Measurements from ENCODE around the gene CD38.

Gene CD38

DNA sequence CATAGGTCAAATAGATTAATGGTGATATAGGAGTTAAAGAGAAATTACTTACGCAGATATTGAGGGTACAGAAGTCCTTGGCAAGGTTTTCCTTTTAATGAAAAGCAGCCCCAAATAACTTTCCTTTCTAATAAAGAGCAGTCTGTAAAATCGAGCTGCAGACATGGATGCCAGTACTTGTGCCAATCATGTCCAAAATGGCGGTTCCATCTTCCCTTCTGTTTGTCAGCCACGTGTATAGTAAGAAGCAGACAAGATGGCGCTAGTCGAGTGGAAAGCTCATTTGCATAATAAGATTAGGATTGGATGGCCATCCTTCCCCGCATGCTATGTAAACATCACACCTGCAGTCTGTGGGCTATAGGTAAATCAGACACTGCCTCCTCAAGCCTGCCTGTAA, 92.0 kb downstream of the CD38 start:
- no peak for DNase-seq

DNA sequence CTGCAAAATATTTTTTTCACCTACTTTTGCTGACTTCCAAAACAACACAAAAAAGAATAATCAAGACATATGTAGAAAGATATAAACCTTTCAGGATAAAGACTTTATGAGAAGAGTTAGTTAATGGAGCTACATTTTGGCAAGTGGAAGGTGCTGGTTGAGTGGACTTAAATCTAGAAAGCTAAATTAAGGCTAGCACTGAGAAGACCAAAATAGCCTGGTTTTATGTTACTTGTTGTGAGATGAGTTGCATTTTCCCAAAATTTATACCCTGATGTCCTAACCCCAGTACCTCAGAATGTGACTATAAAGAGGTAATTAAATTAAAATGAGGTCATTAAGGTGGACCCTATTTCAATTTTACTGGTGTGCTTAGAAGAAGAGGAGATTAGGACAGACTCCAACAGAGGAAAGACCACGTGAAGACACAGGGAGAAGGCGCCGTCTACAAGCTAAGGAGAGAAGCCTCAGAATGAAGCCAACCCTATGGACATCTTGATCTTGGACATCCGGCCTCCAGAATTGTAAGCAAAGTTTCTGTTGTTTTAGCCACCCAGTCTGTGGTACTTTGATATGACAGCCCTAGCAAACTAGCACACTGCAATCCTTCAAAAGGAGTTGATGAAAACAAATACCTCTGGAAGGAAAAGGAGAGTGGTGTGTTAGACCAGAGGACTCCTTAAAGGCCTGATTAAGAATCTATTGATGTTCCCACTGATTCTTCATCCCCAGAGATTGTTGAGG, 93.0 kb downstream of the CD38 start:
- DNase-seq: no peak

DNA sequence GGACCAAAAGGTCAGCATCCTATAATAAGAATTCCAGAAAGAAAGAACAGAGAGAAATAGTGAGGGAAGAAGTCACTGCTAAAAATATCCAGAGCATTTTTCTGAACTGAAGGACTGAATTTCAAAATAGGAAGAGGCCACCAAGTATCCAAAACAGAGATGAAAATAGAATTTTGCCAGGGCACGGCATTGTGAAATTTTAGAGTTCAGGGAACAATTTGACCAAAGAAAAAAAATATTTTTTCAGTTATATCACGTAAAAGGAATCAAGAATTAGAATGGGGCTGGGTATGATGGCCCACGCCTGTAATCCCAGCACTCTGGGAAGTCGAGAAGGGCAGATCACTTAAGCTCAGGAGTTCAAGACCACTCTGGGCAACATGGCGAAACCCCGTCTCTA, 95.0 kb downstream of the CD38 start:
- DNase-seq: no peak

DNA sequence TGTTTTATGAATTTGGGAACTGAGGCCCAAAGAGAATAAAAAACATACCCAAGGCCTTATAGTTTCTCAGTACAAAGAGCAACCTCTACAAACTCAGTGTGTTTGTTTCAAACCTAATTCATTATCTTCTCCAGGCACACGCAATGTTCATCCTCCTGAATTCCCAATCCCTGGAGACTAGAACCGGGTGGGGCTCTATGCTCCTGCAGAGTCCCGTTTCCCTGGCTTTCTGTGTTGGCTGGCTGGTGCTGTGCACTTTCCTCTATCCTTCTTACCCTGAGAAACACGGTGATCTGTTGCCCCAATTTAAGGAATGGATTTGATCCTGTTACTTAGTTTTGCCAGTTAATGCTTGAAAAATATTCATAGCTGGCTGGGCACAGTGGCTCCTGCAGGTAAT, 96.5 kb downstream of the CD38 start:
- DNase-seq: no peak

DNA sequence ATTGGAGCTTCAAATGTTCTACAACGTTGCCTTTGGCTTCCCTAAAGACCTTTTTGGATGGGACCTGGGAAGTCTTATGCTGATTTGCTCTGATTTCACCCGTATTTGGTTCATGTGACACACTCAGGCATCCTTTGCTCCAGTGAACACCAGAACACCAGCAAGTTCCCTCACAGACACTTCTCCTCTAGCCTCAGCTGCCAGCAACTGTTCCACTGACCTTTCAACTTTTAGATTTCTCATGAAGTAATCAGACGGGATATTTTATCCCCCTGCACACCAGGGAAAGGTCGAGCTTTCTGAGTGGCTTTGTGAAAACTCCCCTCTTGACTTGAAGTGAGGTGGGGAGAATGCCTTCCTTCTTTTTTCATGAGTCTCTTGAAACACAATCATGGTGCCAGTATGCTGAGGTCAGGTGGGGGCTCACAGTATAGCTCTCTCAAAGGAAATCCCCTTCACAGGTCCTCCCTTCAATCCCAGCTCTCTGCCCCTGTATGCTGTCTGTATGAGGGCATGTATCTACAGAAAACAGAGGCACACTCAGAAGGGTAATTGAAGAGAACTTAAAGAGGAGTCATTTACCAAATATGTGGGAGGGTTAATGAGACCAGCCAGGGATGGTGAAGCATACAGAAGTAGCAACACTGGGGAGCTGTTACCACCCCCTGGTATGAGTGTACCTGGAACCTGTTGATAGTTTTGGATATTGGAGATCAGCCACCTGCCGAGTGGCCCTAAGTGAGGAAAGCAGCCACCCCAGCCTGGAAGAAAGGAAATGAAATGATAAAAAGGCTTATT, 97.7 kb downstream of the CD38 start:
- DNase-seq: no peak

DNA sequence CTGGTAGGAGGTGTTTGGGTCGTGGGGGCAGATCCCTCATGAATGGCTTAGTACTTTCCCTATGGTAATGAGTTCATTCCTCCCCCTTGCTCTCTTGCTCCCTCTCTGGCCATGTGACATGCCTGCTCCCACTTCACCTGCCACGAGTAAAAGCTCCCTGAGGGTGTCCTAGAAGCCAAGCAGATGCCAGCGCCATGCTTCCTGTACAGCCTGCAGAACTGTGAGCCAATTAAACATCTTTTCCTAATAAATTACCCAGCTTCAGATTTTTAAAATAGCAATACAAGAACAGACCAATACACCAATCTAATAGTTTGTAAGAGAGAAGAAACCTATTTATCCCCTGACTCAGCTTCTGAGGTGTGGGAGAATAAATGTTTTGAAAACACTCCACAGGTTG, 99.9 kb downstream of the CD38 start:
- DNase-seq: no peak

DNA sequence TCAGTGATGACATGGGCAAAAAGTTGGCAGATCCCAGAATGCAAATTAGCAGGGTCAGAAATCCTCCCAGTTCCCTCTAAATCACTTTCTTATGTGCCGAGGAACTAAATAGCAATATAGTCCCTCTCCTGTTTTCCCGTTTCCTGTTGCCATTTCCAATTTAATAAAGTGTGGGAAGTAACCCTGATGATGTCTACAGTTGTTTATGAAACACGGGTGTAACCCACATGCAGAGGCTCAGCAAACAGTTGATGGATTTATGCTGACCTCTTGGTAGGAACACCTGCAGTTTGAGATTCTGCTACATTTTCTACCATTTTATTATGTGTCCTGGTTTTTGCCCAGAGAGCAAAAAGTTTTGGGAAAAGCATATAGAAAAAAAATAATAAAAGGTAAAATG, 103.7 kb downstream of the CD38 start:
- DNase-seq: no peak

DNA sequence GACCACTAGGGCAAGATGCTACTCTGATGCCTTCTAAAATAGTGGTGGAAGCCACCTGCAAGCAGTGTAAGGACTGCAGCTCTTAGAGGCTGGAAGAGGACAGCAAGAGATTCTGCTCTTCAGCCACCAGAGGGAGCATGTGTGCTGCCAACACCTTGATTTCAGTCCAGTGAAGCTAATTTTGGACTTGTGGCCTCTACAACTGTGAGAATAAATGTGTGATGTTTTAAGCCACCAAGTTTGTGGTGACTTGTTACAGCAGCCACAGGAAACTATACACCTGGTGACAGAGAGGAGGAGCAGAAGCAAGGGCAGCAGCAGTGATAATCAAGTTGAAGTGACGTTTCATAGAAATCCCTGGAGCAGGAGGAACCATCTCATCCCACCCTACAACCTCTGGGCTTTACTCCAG, 104.6 kb downstream of the CD38 start:
- DNase-seq: peak; percentile 32 to 40

DNA sequence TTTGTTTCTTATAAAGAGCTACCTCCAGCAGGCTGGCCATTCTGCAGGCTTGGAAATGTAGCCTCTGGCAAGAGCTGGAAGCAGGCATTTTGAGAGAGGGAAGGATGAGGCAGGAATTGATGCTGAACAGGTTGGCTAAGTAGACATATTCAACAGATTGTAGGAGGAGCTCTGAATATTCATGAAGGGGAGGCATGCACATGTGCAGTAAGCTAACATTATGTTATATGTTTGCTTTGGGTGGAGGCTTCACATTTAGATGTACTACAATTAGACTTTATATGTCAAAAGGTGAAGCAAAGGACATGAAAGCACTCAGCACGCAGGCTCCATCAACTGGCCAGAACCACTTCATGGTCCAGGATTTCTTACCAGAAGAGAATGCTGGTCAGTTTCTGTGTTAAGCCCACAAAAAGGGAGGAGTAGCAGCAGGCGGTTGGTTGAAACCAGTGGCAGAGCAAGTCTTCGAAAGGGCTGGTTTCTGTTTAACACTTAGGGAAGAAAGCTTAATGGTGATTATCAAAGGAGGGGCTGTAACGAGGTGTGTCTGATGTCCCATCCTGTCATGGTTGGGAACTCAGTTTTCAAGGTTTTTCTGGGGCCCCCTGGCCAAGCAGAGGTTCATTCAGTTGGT, 105.6 kb downstream of the CD38 start:
- DNase-seq: no peak

DNA sequence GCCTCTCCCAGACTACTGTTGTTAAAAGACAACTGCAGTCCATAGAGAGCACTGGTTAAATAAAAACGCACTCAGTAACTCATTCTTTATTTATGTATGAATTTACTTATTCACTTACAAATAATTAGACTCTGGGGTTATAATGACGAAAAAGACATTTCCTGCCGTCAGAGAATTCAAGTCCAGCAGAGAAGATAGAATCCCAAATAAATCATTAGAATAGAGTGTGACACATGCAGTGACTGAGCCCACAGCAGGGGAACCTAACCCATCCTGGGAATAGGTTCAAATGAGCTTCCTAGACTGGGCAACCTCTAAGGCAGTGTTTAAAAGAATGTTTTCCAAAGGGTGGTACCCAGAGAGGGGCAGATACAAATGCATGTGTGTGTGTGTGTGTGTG, 106.5 kb downstream of the CD38 start:
- DNase-seq: no peak

DNA sequence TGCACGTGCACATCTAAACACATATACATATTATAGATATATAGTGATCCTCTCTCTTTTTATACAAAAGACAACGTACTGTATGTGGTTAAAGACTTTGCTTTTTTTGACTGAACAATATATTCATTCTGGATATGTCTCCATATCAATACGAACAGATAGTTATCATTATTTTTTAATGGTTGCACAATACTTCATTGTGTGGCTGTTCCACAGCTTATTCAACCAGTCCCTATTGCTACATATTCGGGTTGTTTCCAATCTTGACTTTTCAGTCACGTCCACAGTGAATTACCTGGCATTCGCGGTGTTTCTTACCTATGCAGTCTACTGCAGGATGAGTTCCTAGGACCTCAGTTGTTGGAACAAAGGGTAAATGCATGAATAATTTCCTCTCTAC, 107.3 kb downstream of the CD38 start:
- DNase-seq: no peak

DNA sequence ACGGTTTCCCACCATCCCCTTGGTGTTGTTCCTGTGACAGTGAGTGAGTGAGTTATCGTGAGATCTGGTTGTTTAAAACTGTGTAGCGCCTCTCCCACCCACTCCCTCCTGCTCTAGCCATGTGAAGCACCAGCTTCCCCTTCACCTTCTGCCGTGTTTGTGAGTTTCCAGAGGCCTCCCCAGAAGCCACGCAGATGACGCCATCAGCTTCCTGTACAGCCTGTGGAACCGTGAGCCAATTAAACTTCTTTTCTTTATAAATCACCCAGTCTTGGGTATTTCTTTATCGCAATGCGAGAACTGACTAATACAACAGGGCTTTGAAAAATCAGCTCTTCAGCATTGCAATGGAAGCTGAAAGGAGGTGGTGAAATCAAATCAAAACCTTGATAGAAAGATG, 110.4 kb downstream of the CD38 start:
- DNase-seq: no peak

DNA sequence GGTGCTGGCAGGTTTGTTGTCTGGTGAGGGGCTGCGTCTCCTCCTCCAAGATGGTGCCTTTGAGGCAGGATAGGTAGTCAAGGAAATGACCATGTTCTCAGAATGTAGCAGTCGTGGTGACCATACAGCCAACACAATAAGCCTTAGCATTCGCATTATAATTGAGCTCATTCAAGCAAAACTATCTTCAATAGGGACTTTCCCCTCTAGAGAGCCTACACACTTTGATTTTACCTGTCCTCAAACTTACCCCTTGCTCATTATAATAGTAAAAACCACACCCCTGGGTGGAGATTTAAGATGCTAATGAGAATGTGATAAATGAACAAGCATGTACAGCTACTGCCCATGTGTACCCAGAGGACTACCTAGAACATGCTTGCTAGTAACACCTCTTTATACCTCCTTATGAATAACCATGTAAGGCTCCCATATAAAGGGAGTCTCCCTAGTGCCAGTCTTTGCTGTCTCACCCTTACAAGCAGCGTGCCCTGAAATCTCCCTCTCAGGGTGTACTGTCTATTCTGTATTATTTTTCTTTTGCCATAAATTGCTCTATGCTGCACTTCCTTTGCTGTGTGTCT, 112.2 kb downstream of the CD38 start:
- no peak for DNase-seq

DNA sequence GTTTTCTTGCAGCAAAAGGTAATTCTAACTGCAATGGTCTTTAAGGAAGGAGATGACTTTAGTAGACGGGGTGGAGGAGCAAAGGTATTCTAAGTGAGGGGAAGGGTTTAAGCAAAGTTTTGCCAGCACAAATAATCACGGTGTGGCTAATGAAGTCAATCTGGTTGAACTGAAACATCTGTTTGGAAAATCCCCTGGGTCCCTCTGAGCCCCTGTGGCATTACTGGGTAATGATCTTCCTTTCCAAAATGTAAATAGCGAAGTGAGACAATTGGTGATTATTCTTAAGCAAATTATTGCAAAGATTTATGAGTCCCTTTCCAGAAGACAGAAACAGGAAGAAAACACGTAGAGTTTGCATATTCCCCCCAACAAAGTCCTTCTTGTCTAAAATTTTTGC, 113.2 kb downstream of the CD38 start:
- no peak for DNase-seq

DNA sequence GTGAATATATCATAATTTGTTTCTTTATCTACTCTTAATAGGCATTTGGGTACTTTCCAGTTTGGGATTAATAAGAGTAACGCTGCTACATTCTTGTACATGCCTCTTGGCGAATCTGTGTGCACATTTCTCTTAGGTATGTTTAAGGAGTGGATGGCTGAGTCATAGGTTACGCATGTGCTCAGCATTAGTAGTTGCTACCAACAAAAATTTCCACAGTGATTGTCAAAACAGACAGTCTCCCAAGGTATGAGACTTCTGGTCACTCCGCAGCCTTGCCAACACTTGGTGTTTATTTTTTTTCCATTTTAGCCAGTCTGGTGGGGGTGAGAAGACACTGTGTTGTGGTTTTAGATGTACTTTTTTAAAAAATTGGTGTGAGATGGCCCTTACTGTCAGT, 115.8 kb downstream of the CD38 start:
- no peak for DNase-seq

DNA sequence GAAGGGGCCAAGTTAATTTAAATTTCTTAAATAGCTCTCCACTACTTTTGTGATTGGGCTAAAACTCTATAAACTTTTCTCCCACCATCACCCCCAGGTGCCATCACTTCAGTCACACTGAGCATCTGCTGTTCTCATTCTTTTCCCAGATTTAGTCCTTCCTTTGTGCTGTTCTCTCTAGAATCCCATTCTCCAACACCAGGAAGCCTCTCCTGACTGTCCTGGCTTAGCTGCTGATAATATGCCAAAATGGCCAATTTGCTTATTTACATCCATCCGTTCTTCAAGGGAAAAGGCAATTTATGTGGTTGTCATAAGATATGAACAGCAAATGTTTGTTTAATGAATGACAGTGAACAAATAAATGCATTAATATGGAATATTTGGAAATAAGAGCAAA, 116.3 kb downstream of the CD38 start:
- DNase-seq: no peak

DNA sequence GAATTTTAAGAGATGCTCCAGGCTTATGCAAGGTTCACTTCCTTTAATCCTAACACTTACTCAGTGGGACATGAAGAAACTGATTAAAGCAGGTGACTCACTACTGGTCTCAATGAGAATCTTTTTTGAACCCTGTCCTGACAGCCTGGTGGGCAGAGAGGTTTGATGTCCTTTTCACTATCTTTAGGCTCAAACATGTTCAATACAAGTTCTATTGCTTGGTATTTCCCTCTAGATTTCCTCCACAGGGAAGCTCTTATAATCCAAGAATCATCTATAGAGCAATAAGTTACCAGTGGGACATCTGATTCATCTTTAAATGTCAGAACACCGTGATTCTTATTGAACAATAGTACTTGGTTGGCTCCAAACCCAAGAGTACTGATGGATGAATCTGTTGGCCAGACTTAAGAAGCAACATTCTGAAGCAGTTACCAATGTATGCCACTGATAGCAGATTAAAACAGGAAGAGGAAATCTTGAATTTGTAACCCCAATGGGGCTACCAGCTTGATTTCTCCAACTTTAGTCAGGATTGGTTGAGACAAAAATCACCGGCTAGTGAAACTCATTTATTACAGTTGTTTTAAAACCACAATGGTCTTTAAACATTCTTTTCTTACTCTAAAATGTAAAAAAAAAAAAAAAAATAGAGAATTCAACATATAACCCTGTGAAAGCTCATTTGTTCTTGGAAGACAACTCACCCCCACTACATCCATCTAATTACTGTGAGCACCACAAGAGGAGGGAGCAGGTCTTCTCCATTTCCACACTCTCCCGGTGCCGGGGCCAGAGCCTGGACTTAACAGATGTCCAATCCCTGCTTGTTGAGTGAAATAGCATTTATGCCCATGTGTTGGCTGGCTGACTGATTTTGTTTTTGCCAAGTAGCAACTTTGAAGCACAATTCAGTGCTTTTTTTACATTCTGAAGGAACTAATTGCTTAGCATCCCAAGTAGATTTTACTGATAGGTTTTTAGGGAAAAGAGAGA, 117.1 kb downstream of the CD38 start:
- no peak for DNase-seq

DNA sequence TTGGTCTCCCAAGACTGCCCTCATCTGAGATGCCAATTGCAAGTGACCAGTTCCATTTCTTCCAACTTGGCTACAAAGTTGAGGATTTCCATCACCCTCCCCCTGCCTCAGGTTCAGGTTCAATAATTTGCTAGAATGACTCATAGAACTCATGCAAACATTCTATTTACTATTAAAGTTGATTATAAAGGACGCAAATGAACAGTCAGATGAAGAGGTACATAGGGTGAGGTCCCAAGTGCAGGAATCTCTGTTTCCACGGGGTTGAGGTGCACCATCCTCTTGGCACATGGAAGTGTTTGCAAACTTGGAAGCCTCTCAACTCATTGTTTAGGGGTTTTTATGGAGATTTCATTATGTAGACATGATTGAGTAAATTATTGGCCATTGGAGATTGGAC, 119.4 kb downstream of the CD38 start:
- DNase-seq: no peak

DNA sequence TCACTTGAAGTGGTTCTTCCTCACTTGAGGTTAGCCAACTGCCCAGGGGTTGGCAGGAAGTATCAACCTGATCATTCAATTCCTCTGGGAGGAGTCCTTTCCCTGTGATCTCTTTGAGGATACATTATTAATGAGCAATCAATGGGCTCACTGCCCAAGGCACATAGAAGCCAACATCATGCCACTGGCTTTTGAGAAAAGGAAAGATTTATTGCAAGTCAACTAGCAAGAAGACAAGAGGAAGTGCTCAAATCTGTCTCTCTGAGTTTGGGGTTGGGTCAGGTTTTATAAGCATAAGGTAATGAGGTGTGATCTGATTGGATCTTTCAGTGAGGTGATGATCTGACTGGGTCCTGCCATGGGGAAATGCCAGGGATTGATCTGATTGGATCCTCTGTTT, 120.8 kb downstream of the CD38 start:
- DNase-seq: no peak

DNA sequence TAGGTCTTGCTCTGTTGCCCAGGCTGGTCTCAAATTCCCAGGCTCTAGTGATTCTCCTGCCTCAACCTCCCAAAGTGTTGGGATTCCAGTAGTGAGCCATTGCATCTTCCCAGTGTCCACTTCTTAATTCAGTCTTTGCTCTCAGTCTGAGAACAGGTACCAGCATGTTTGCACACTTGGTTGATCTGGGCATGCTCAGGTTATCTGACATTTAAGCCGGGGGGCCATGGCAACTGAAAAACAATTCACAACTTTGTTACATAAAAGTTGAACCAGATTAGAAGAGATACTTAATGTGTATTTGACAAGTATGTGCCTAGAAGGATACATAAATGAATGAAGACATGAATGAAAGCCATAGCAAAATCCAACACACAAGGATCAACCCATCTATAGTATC, 121.4 kb downstream of the CD38 start:
- DNase-seq: no peak

DNA sequence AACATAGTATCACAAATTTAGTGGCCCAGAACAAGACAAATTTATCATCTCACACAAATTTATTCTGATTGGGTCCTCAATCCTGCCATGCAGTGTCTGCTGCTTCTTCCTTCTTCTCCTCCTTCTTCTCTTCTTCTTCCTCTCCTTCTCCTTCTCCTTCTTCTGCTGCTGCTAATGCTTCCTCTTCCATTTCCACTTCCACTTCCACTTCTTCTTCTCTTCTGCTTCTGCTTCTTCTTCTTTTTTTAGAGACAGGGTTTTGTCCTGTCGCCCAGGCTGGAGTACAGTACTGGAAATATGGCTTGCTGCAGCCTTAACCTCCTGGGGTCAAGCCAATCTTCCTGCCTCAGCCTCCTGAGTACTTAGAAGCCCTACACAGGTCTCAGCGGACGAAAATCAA, 122.9 kb downstream of the CD38 start:
- DNase-seq: no peak

DNA sequence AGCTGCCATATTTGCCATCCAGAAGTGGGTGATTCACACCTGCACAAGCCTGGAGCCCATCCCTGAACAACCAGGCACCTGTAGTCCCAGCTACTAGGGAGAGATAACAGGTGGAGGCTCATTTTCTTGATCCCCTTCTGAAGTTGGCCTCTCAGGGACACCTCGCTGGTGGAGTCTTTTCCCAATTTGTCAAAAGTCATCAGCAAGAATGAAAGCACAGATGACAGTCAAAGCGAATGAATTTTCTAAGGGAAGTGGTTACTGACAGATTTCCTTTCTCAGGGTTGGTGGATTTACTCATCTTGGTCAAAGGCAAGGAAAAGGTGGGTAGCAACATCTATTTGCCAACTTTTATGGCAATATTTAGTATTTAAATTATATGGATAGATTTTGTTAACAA, 123.9 kb downstream of the CD38 start:
- no peak for DNase-seq

DNA sequence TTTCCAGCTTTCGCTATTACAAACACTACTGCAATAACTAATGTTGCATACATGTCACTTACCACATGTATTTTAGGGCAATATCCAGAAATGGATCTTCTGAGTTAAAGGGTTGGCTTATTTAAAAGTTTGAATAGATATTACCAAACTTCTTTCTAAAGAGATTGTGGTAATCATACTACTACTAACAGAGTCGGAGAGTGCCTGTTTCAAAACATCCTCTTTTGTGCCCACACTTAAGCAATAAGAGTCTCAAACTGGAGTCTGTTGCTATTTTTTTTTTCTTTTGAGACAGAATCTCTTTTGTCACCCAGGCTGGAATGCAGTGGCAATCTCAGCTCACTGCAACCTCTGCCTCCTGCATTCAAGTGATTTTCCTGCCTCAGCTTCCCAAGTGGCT, 124.6 kb downstream of the CD38 start:
- DNase-seq: no peak
